Measurements from ENCODE around the gene PRC1. TPM values are rescaled to one million over a fixed set of nuclear protein-coding genes. Genes with fewer than 3 reads are reported as not detected.

Gene PRC1
- total RNA-seq, 4 donors from 2014 or later, result 2.2 to 12.7 (median 4.5) TPM

DNA sequence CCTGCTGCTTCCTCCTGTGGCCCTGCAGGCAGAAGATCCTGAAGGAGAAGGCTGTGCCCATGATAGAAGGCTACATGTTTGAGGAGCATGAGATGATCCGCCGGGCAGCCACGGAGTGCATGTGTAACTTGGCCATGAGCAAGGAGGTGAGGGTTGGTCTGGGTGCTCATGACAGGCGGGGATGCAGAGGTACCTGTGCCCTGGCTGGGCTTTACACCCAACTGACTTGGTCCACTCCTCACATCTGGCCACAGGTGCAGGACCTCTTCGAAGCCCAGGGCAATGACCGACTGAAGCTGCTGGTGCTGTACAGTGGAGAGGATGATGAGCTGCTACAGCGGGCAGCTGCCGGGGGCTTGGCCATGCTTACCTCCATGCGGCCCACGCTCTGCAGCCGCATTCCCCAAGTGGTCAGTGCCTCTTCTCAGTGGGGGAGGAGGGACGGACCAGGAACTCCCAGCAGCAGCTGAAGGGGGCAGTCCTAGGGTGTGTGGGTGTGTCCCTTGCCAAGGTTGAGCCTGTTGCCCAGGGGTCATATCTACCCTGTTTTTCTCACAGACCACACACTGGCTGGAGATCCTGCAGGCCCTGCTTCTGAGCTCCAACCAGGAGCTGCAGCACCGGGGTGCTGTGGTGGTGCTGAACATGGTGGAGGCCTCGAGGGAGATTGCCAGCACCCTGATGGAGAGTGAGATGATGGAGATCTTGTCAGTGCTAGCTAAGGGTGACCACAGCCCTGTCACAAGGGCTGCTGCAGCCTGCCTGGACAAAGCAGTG is 41.2 kb downstream of the PRC1 start:
- H3K9me3 ChIP-seq, result no peaks in the 10 kb centered on the region
- no peak for ATAC-seq
- TF ChIP-seq POLR2A (IDR thresholded peaks at IDR 0.05), result no peak
- no peak for TF ChIP-seq EP300 (IDR thresholded peaks at IDR 0.05)
- TF ChIP-seq, protein P1, sequence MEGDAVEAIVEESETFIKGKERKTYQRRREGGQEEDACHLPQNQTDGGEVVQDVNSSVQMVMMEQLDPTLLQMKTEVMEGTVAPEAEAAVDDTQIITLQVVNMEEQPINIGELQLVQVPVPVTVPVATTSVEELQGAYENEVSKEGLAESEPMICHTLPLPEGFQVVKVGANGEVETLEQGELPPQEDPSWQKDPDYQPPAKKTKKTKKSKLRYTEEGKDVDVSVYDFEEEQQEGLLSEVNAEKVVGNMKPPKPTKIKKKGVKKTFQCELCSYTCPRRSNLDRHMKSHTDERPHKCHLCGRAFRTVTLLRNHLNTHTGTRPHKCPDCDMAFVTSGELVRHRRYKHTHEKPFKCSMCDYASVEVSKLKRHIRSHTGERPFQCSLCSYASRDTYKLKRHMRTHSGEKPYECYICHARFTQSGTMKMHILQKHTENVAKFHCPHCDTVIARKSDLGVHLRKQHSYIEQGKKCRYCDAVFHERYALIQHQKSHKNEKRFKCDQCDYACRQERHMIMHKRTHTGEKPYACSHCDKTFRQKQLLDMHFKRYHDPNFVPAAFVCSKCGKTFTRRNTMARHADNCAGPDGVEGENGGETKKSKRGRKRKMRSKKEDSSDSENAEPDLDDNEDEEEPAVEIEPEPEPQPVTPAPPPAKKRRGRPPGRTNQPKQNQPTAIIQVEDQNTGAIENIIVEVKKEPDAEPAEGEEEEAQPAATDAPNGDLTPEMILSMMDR (IDR thresholded peaks at IDR 0.05), result no peak
- TF ChIP-seq POLR2AphosphoS5 (IDR thresholded peaks at IDR 0.05), result no peak
- WGBS, 2 donors (ENCODE audit: low coverage in 1 of 2), result 65% methylated on average over 4 of the region's 14 CpGs; no CpG with 5 or more reads in 1 of the 2 donors
- no peaks in the 10 kb centered on the region for H3K27me3 ChIP-seq
- H3K4me1 ChIP-seq, result peaks cover 2 to 33% (median 16%) of the 10 kb centered on the region in 3 donors
- no peak overlapping the region for H3K4me3 ChIP-seq
- H3K36me3 ChIP-seq, result peaks cover 0 to 60% of the 10 kb centered on the region in 2 donors
- H3K27ac ChIP-seq, result no peak overlapping the region

DNA sequence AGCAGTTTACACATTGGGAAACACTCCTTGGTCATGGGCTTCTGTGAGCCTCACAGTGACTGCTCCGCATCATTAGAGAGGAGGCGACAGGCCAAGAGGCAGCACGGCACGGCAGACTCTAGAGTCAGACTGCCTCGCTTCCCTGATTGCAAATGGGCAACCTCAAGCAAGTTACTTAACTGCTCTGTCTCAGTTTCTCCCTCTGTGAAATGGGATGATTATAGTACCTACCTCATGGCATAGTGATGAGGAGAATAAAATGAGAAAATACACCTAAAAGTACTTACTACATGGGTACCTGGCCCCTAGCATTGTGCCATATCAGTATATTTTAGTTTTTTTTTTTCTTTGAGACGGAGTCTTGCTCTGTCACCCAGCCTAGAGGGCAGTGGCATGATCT is 43.7 kb downstream of the PRC1 start:
- 100% methylated on average over 5 of the region's 6 CpGs; no CpG with 5 or more reads in 1 of the 2 donors for WGBS, 2 donors (ENCODE audit: low coverage in 1 of 2)
- Histone ChIP-seq H3K36me3 (peaks cover 0 to 84% of the 10 kb centered on the region in 2 donors), H3K27ac (no peak overlapping the region), H3K27me3 (no peaks in the 10 kb centered on the region), H3K4me3 (no peak overlapping the region), H3K9me3 (no peaks in the 10 kb centered on the region), H3K4me1 (peaks cover 2 to 10% (median 4%) of the 10 kb centered on the region in 3 donors)
- no peak for TF ChIP-seq POLR2AphosphoS5 (IDR thresholded peaks at IDR 0.05)
- no peak for TF ChIP-seq POLR2A (IDR thresholded peaks at IDR 0.05)
- TF ChIP-seq, protein P1 (IDR thresholded peaks at IDR 0.05), result no peak
- TF ChIP-seq EP300 (IDR thresholded peaks at IDR 0.05), result no peak
- ATAC-seq, result no peak

DNA sequence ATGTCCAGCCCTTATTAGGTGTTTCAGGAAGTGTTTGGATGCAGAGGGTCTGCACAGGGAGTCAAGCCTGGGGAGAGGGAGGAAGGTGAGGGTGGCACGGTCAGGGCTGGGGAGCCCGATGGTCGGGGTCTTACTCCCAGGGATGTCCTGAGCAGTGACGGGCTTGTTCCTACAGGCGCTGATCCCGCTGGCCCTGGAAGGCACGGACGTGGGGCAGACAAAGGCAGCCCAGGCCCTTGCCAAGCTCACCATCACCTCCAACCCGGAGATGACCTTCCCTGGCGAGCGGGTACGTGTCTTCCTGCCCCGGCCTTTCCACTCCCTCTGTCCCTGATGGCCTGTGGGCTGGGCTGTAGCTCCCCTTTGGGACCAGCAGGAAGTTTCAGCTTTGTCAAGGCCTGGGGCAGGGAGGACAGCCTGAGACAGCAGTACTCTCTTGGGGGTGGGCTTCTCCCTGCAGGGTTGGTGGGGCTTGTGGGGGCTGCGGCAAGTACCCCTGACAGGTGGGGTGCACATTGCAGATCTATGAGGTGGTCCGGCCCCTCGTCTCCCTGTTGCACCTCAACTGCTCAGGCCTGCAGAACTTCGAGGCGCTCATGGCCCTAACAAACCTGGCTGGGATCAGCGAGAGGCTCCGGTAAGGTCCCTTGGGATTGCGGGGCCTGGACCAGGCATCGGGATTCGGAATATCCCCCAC is 44.2 kb downstream of the PRC1 start:
- Histone ChIP-seq H3K27ac (no peak overlapping the region), H3K4me1 (peaks cover 0 to 5% (median 0%) of the 10 kb centered on the region in 3 donors), H3K27me3 (no peaks in the 10 kb centered on the region), H3K36me3 (peaks cover 0 to 90% of the 10 kb centered on the region in 2 donors), H3K4me3 (no peak overlapping the region), H3K9me3 (no peaks in the 10 kb centered on the region)
- ATAC-seq, result no peak
- no peak for TF ChIP-seq EP300 (IDR thresholded peaks at IDR 0.05)
- no peak for TF ChIP-seq POLR2AphosphoS5 (IDR thresholded peaks at IDR 0.05)
- TF ChIP-seq POLR2A (IDR thresholded peaks at IDR 0.05), result no peak
- TF ChIP-seq, protein P1 (IDR thresholded peaks at IDR 0.05), result no peak
- WGBS, 2 donors (ENCODE audit: low coverage in 1 of 2), result 81% methylated on average over 3 of the region's 23 CpGs; no CpG with 5 or more reads in 1 of the 2 donors

DNA sequence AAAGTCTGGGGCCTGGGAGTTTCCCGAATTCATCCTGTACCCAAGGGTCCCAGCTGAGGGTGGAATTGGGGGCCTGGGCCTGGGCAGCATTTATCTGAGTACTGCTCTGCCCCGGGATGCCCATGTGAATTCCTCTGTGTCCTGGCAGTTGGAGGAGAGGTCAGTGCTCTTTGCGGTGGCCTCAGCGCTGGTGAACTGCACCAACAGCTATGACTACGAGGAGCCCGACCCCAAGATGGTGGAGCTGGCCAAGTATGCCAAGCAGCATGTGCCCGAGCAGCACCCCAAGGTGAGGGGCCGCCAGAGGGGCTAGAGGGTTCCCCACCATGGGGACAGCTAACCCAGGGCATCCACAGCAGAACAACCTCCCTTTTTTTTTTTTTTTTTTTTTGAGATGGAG is 45.8 kb downstream of the PRC1 start:
- Histone ChIP-seq H3K9me3 (no peaks in the 10 kb centered on the region), H3K4me3 (no peak overlapping the region), H3K27ac (no peak overlapping the region), H3K27me3 (no peaks in the 10 kb centered on the region), H3K4me1 (no peaks in the 10 kb centered on the region), H3K36me3 (peaks cover 0 to 100% of the 10 kb centered on the region in 2 donors)
- 100% methylated on average over 2 of the region's 8 CpGs; no CpG with 5 or more reads in 1 of the 2 donors for WGBS, 2 donors (ENCODE audit: low coverage in 1 of 2)
- ATAC-seq, result no peak
- TF ChIP-seq, protein P1 (IDR thresholded peaks at IDR 0.05), result no peak
- TF ChIP-seq POLR2AphosphoS5 (IDR thresholded peaks at IDR 0.05) (no peak), POLR2A (IDR thresholded peaks at IDR 0.05) (no peak), EP300 (IDR thresholded peaks at IDR 0.05) (no peak)

All from gastroesophageal sphincter (tissue), 4 donors.